HEK293T (cell line): Measurements from ENCODE around the gene DCAF5.

Experiments used
- BHLHE40 ChIP-seq: fragments of 450-650 bp; IDR thresholded peaks from 2 replicates; pipeline ENCODE4 v1.6.1; 2016; ENCODE audit warnings: mild to moderate bottlenecking, moderate library complexity, borderline replicate concordance
- FOXA1 ChIP-seq: fragments of 450-650 bp; IDR thresholded peaks from 2 replicates; pipeline ENCODE4 v1.6.1; 2016; ENCODE audit warnings: mild to moderate bottlenecking
- NFRKB ChIP-seq: fragments of 450-650 bp; IDR thresholded peaks from 2 replicates; pipeline ENCODE4 v1.6.1; 2016; ENCODE audit warnings: mild to moderate bottlenecking, moderate library complexity
- SP1 ChIP-seq: fragments of 450-650 bp; IDR thresholded peaks from 2 replicates; pipeline ENCODE4 v1.6.1; 2017
- ZNF384 ChIP-seq: fragments of 450-650 bp; IDR thresholded peaks from 2 replicates; pipeline ENCODE4 v1.6.1; 2016
- TF ChIP-seq, protein P1 (sequence below): fragments of 450-650 bp; IDR thresholded peaks from 2 replicates; pipeline ENCODE4 v1.6.1; 2016

GRCh38 chr14:69006346-69006745 is 146.6 kb downstream of the DCAF5 start:
- no peak for TF ChIP-seq FOXA1
- TF ChIP-seq SP1 = no peak
- TF ChIP-seq ZNF384 = no peak
- TF ChIP-seq BHLHE40 = no peak
- TF ChIP-seq NFRKB = no peak
- TF ChIP-seq, protein P1, sequence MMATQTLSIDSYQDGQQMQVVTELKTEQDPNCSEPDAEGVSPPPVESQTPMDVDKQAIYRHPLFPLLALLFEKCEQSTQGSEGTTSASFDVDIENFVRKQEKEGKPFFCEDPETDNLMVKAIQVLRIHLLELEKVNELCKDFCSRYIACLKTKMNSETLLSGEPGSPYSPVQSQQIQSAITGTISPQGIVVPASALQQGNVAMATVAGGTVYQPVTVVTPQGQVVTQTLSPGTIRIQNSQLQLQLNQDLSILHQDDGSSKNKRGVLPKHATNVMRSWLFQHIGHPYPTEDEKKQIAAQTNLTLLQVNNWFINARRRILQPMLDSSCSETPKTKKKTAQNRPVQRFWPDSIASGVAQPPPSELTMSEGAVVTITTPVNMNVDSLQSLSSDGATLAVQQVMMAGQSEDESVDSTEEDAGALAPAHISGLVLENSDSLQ = no peak
